ENCODE results near the gene TNKS1BP1. TPM values are rescaled to one million over a fixed set of nuclear protein-coding genes. Genes with fewer than 3 reads are reported as not detected.

The TNKS1BP1 gene
- total RNA-seq, 1 experiment from 2014 or later, result 198 TPM

- DNase-seq (ENCODE audit: unreplicated experiment), result no peak
- Mint-ChIP-seq H3K9me3 (ENCODE audit: unreplicated experiment) (no peaks in the 10 kb centered on the region), H3K27ac (ENCODE audit: low read depth, unreplicated experiment) (no peak overlapping the region), H3K36me3 (ENCODE audit: insufficient read depth, unreplicated experiment) (no peaks in the 10 kb centered on the region), H3K4me3 (ENCODE audit: unreplicated experiment) (no peak overlapping the region), H3K4me1 (ENCODE audit: insufficient read depth, unreplicated experiment) (no peaks in the 10 kb centered on the region), H3K27me3 (ENCODE audit: insufficient read depth, unreplicated experiment) (no peaks in the 10 kb centered on the region)
- no TSS peak for BruUV-seq (replicated peaks)
- TF ChIP-seq CTCF (IDR thresholded peaks at IDR 0.05; ENCODE audit: unreplicated experiment), result no peak
- intact Hi-C loops (cut with micrococcal nuclease), result no loop called here
- CTCF ChIA-PET, result interaction anchor here (0.6 to 2.6 kb wide), 4 partner anchors 10 to 1040 kb away, joined by 3 to 29 read pairs (median 4); no protein-coding TSS in a partner anchor
- POLR2A ChIA-PET, result no interaction called here
Measured at GRCh38 chr11:57353852-57354251, 29.1 kb upstream of the TNKS1BP1 start.

GRCh38 chr11:57353446-57353845 is 28.7 kb upstream of the TNKS1BP1 start:
- Mint-ChIP-seq H3K4me3 (ENCODE audit: unreplicated experiment) (no peak overlapping the region), H3K9me3 (ENCODE audit: unreplicated experiment) (no peaks in the 10 kb centered on the region), H3K36me3 (ENCODE audit: insufficient read depth, unreplicated experiment) (no peaks in the 10 kb centered on the region), H3K27ac (ENCODE audit: low read depth, unreplicated experiment) (no peak overlapping the region), H3K27me3 (ENCODE audit: insufficient read depth, unreplicated experiment) (no peaks in the 10 kb centered on the region), H3K4me1 (ENCODE audit: insufficient read depth, unreplicated experiment) (no peaks in the 10 kb centered on the region)
- no peak for TF ChIP-seq CTCF (IDR thresholded peaks at IDR 0.05; ENCODE audit: unreplicated experiment)
- ChIA-PET CTCF (interaction anchor here (0.6 to 2.6 kb wide), 9 partner anchors 10 to 1040 kb away, joined by 3 to 29 read pairs (median 4); no protein-coding TSS in a partner anchor), POLR2A (no interaction called here)
- BruUV-seq (replicated peaks), result no TSS peak
- DNase-seq (ENCODE audit: unreplicated experiment), result no peak
- intact Hi-C loops (cut with micrococcal nuclease), result no loop called here

GRCh38 chr11:57353036-57353435 is 28.3 kb upstream of the TNKS1BP1 start:
- CTCF ChIA-PET, result interaction anchor here (0.6 to 2.6 kb wide), 9 partner anchors 15 to 309 kb away, joined by 3 to 29 read pairs (median 4); no protein-coding TSS in a partner anchor
- Mint-ChIP-seq H3K27ac (ENCODE audit: low read depth, unreplicated experiment) (no peak overlapping the region), H3K27me3 (ENCODE audit: insufficient read depth, unreplicated experiment) (no peaks in the 10 kb centered on the region), H3K9me3 (ENCODE audit: unreplicated experiment) (no peaks in the 10 kb centered on the region), H3K36me3 (ENCODE audit: insufficient read depth, unreplicated experiment) (no peaks in the 10 kb centered on the region), H3K4me1 (ENCODE audit: insufficient read depth, unreplicated experiment) (no peaks in the 10 kb centered on the region), H3K4me3 (ENCODE audit: unreplicated experiment) (no peak overlapping the region)
- POLR2A ChIA-PET, result no interaction called here
- no peak for DNase-seq (ENCODE audit: unreplicated experiment)
- no TSS peak for BruUV-seq (replicated peaks)
- no peak for TF ChIP-seq CTCF (IDR thresholded peaks at IDR 0.05; ENCODE audit: unreplicated experiment)
- intact Hi-C loops (cut with micrococcal nuclease), result no loop called here

- TF ChIP-seq CTCF (IDR thresholded peaks at IDR 0.05; ENCODE audit: unreplicated experiment), result peak; percentile 76
- H3K4me3 Mint-ChIP-seq (ENCODE audit: unreplicated experiment), result no peak overlapping the region
- DNase-seq (ENCODE audit: unreplicated experiment), result peak; percentile 52
- POLR2A ChIA-PET, result interaction anchor here (0.8 kb wide), 1 partner anchor 25 kb away, joined by 4 read pairs; the partner anchor contains the start of gene TNKS1BP1
- H3K36me3 Mint-ChIP-seq (ENCODE audit: insufficient read depth, unreplicated experiment), result no peaks in the 10 kb centered on the region
- H3K4me1 Mint-ChIP-seq (ENCODE audit: insufficient read depth, unreplicated experiment), result no peaks in the 10 kb centered on the region
- H3K9me3 Mint-ChIP-seq (ENCODE audit: unreplicated experiment), result no peaks in the 10 kb centered on the region
- intact Hi-C loops (cut with micrococcal nuclease), result loop anchor here (5.0 kb wide), 4 partner anchors 218 to 1163 kb away; partner anchors contain the start of gene UBE2L6
- CTCF ChIA-PET, result interaction anchor here (0.5 to 7.0 kb wide), 36 partner anchors 10 to 1273 kb away, joined by 3 to 84 read pairs (median 4); partner anchors contain the start of genes P2RX3, TIMM10 and YPEL4
- no TSS peak for BruUV-seq (replicated peaks)
- no peaks in the 10 kb centered on the region for H3K27me3 Mint-ChIP-seq (ENCODE audit: insufficient read depth, unreplicated experiment)
- no peak overlapping the region for H3K27ac Mint-ChIP-seq (ENCODE audit: low read depth, unreplicated experiment)
Measured at GRCh38 chr11:57349491-57350274, 24.9 kb upstream of the TNKS1BP1 start.

Data from MCF 10A (cell line).